CD4-positive, alpha-beta T cell treated with Interleukin-4 for 1 hour (primary cell): Measurements from ENCODE around the gene CLDN20.
A peak's percentile ranks its signal among the peaks of the same experiment; 100 is the strongest.

Experiments
- DNase-seq, 2 donors: peaks; one replicate each; pipeline ENCODE4 v3.0.0-alpha.2; 2020 to 2022

The CLDN20 gene

GRCh38 chr6:155314092-155314772, 50.4 kb downstream of the CLDN20 start, which contains the start of gene TFB1M:
TSS of gene TFB1M (minus strand) at chr6:155314484. CDS start at chr6:155314428, 56 bp downstream.
- DNase-seq: peak; percentile 98

GRCh38 chr6:155314773-155315515, 51.1 kb downstream of the CLDN20 start:
- peak; percentile 66 to 79 for DNase-seq

GRCh38 chr6:155315516-155315871, 51.7 kb downstream of the CLDN20 start:
- no peak for DNase-seq

GRCh38 chr6:155316419-155316818, 52.6 kb downstream of the CLDN20 start:
- no peak for DNase-seq

- peak in 1 of 2 donors; percentile 22 for DNase-seq
Observed at GRCh38 chr6:155317186-155317585, 53.4 kb downstream of the CLDN20 start.

- DNase-seq: no peak
Observed at GRCh38 chr6:155319902-155320301, 56.1 kb downstream of the CLDN20 start.

GRCh38 chr6:155324172-155324571, 60.4 kb downstream of the CLDN20 start:
- no peak for DNase-seq

GRCh38 chr6:155324993-155325392, 61.2 kb downstream of the CLDN20 start:
- DNase-seq: no peak

GRCh38 chr6:155325700-155326516, 62.1 kb downstream of the CLDN20 start:
- no peak for DNase-seq
